ENCODE results near the gene RALGAPA2. TPM values are rescaled to one million over a fixed set of nuclear protein-coding genes. Genes with fewer than 3 reads are reported as not detected.

Gene RALGAPA2
- total RNA-seq, 4 donors from 2014 or later, result 54.3 to 67.6 (median 60.3) TPM

DNA sequence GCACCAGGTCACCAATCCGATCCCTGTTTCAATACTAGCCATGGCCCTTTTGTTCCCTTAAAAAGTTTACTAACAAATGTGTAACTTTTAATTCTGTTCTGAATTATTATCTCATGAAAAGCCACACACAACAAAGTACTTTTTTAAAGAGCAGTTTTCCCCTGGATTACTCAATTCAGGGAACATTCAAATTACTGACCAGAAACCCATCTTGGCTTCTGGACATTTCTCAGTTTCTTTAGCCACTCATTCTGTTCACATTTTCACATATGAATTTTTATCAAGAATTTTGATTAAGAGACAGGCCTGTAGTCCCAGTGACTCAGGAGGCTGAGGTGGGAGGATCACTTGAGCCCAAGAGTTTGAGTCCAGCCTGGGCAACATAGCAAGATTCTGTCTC, 297.1 kb downstream of the RALGAPA2 start:
- Histone ChIP-seq H3K27me3 (no peaks in the 10 kb centered on the region), H3K4me1 (no peaks in the 10 kb centered on the region), H3K4me3 (no peak overlapping the region), H3K36me3 (no peaks in the 10 kb centered on the region), H3K27ac (no peak overlapping the region), H3K9me3 (no peaks in the 10 kb centered on the region)
- DNase-seq, result no peak
- TF ChIP-seq, protein P1, sequence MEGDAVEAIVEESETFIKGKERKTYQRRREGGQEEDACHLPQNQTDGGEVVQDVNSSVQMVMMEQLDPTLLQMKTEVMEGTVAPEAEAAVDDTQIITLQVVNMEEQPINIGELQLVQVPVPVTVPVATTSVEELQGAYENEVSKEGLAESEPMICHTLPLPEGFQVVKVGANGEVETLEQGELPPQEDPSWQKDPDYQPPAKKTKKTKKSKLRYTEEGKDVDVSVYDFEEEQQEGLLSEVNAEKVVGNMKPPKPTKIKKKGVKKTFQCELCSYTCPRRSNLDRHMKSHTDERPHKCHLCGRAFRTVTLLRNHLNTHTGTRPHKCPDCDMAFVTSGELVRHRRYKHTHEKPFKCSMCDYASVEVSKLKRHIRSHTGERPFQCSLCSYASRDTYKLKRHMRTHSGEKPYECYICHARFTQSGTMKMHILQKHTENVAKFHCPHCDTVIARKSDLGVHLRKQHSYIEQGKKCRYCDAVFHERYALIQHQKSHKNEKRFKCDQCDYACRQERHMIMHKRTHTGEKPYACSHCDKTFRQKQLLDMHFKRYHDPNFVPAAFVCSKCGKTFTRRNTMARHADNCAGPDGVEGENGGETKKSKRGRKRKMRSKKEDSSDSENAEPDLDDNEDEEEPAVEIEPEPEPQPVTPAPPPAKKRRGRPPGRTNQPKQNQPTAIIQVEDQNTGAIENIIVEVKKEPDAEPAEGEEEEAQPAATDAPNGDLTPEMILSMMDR (IDR thresholded peaks at IDR 0.05), result no peak

DNA sequence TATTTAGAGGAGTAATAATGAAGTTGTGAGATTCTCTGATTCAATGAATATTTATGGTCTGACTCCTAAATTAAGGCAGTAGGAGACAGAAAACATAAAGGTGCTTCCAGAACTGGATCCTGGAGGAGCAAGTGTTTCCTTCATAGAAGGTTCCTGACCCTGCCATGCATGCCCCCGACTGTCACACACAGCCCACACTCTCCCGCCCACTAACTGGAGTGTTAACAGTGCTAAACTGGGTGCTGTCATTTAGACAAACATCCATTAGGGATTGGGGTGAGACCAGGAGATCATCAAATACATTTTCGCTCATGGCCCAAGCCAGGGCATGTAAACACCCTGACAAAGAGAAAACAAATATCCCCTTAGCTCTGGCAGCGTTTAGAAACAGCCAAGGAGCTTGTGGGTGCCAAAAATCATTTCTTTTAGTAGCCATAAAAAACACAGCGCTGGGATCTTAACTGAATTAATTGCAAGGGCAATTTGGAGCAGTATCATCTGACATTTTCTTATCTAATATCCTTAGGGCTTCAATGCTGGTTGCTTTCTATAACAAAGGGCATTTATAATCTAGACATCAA, 297.7 kb downstream of the RALGAPA2 start:
- no peaks in the 10 kb centered on the region for H3K27me3 ChIP-seq
- no peak overlapping the region for H3K27ac ChIP-seq
- H3K4me1 ChIP-seq, result no peaks in the 10 kb centered on the region
- no peak overlapping the region for H3K4me3 ChIP-seq
- DNase-seq, result no peak
- H3K36me3 ChIP-seq, result no peaks in the 10 kb centered on the region
- TF ChIP-seq, protein P1 (IDR thresholded peaks at IDR 0.05), result no peak
- TF ChIP-seq POLR2A (IDR thresholded peaks at IDR 0.05), result no peak
- no peaks in the 10 kb centered on the region for H3K9me3 ChIP-seq

DNA sequence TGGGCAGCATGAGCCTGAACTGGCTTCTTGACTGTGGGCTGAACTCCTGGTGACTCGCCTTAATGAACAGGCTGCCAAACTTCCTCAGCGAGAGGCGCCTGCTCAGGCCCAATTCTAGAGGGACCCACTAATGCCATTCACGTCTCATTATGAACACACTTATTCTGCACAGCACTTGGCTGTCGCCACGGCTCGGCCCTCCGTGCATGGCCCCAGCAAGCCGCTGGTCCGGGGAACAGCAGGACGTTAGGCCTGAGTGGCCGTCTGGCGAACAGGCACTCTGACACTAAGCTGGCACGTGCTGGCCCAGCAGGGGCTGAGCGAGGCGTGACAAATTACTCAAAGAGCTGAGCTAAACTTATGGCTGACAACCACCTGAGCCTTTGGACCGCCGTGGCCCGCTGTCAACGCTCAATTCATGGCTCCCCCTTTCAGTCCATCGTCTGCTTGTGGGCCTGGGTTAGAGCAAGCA, 298.6 kb downstream of the RALGAPA2 start:
- DNase-seq, result no peak
- H3K27ac ChIP-seq, result no peak overlapping the region

DNA sequence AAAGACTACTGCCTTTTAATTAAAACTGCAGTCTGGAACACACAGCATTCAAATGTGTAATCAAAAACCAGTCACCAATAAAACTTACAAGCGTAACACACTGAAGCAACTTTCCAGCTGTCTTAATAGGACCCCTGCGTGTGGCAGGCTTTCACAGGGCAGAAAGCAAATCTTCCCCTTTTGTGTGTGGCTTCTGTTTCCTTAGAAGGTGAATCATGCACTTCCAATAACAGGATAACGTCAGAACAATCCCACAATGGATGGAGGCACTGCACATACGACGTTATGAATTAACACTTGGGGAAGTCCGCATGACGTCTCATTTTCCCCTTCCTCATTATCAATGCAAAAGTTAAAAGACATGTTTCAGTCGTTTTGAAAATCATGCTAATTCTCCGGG, 299.7 kb downstream of the RALGAPA2 start:
- TF ChIP-seq, protein P1 (IDR thresholded peaks at IDR 0.05), result no peak
- TF ChIP-seq POLR2A (IDR thresholded peaks at IDR 0.05), result no peak
- DNase-seq, result no peak

More for the DNA sequence above, 298.6 kb downstream of the RALGAPA2 start:
- Histone ChIP-seq H3K27me3 (no peaks in the 10 kb centered on the region), H3K4me1 (no peaks in the 10 kb centered on the region), H3K36me3 (peaks cover 0 to 3% (median 0%) of the 10 kb centered on the region in 3 donors), H3K4me3 (no peak overlapping the region), H3K9me3 (no peaks in the 10 kb centered on the region)
- TF ChIP-seq POLR2A (IDR thresholded peaks at IDR 0.05), result no peak
- TF ChIP-seq, protein P1 (IDR thresholded peaks at IDR 0.05), result no peak

DNA sequence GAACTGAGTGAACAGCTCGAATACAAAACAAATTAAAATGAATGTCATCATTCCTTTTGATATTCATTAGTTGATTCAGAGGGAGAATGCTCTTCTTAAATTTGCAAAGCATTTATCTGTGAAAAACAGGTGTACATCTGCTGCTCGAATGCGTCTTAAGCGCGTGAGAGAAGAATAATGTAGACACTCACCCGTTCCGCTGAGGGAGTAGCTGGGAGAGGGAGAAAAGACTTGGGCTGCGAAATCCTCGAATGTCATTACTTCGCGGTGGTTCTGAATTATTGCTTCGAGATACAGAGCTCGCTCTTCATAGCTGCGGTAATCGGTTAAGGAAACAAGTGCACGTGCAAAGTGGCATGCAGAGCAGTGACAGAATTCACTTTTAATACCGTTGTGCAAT, 300.6 kb downstream of the RALGAPA2 start:
- DNase-seq, result no peak
- Histone ChIP-seq H3K27ac (no peak overlapping the region), H3K9me3 (no peaks in the 10 kb centered on the region), H3K36me3 (peaks cover 0 to 3% (median 0%) of the 10 kb centered on the region in 3 donors), H3K27me3 (no peaks in the 10 kb centered on the region), H3K4me1 (no peaks in the 10 kb centered on the region), H3K4me3 (no peak overlapping the region)
- TF ChIP-seq, protein P1 (IDR thresholded peaks at IDR 0.05), result no peak

More for the DNA sequence above, 299.7 kb downstream of the RALGAPA2 start:
- no peaks in the 10 kb centered on the region for H3K9me3 ChIP-seq
- peaks cover 0 to 3% (median 0%) of the 10 kb centered on the region in 3 donors for H3K36me3 ChIP-seq
- no peaks in the 10 kb centered on the region for H3K4me1 ChIP-seq
- no peak overlapping the region for H3K4me3 ChIP-seq
- no peak overlapping the region for H3K27ac ChIP-seq
- no peaks in the 10 kb centered on the region for H3K27me3 ChIP-seq

All from Peyer's patch (tissue), 4 donors.